Measurements from ENCODE around the gene RBX1.
A peak's percentile ranks its signal among the peaks of the same experiment; 100 is the strongest.

The RBX1 gene

DNA sequence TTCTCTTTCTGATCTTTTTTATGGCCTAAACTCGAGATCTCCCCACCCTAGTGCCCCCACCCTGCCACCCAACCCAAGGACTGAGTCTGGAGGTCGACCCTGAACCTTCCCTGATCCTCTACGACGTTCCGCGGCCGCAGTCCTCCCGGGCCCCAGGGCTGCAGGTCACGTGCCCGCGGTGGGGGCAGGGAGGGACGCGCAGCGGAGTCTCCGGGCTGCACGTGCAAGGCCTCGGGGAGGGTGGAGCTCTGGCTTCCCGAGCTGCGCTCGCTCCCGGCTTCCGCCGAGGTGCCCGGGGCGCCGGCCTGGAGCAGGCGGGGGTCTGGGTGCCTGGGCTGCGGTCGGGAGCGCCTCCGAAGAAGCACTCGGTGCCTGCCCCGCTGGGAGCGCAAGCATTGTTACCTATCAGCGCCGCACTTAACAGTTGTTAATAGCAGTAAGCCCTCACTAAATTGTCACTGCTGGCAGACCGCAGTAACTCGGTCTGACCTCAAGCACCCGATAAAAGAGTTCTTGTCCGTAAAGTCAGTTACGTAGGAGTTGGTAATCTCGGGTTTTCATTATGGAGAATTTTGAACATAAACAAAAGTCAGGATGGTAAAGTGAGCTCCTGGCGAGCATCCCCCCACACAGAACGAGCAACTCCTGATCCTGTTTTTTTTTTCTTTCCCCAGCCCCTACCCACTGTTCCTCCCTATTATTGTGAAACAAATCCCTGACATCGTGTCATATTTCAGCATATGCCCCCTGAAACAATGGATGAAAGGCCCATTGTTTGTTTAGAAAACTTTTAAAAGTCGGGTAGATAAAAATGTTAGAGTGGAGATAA, 71.5 kb downstream of the RBX1 start:
- DNase-seq (ENCODE audit: low read depth in 2 of 2) = peak; percentile 67 to 87

Measured in stimulated activated CD4-positive, alpha-beta T cell treated with anti-CD3 and anti-CD28 coated beads, Interleukin-1b, Interleukin-23, amount 100 ng/mL, for 4 hours (primary cell).